ENCODE results near the gene NXPH2. TPM values are rescaled to one million over a fixed set of nuclear protein-coding genes. Genes with fewer than 3 reads are reported as not detected.

NXPH2 gene
- total RNA-seq (2014; rRNA removed; shearing (Covaris generic)) = 0.42 TPM in 1 of 2 replicates, not detected in the other

DNA sequence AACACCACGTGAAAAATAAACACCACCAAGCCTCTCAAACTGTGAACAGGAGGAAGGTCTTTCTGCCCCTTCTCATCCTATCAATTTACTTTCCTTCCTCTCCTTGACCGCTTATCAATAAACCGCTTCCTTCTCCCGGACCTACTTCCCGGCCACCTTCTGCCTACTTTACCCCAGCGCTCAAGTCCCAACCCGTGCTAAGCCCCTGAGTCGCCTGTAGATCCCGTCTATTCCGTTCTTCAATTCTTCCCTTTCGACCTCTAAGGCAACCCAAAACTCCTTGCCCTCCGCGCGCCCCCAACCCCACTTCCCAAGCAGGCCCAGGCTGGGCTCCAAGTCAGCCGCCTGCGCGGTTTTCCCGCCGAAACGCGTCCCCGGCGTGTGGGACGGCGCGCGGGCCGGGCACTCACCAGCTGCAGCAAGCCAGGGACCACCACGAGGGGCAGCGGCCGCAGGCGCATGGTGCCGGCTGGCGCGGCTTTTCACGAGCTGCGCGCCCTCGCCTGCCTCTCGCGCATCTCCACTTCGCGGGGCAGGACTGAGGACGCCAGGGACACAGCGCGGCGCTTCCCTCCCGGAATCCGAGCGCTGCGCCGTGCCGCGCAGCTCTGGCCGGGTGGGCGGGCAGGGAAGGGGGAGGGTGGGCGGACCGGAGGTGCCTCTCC, at the start of gene NXPH2:
NXPH2 (minus strand) TSS at position 610 of the 665 bp plus-strand sequence; CDS start at position 461, 149 bp downstream.

